H1 (cell line): Measurements from ENCODE around the gene KLHL10. TPM values are rescaled to one million over a fixed set of nuclear protein-coding genes. Genes with fewer than 3 reads are reported as not detected.

ENCODE experiments used
- BACH1 ChIP-seq: IDR thresholded peaks from 2 replicates; pipeline ENCODE4 v1.6.1; 2012; ENCODE audit warnings: low read length, improper control_type of control experiment
- CEBPB ChIP-seq: IDR thresholded peaks from 2 replicates; pipeline ENCODE4 v1.6.1; 2012; ENCODE audit warnings: low read depth, low read length
- POLR2A ChIP-seq, 2 experiments: IDR thresholded peaks; 1 replicate in 1 of 2; 2 replicates in 1 of 2; pipeline ENCODE4 v1.6.1; 2011; ENCODE audit warnings: low read depth in 2 of 2, low read length in 2 of 2, mild to moderate bottlenecking in 2 of 2; ENCODE audit errors: control extremely low read depth in 1 of 2
- SIX5 ChIP-seq: IDR thresholded peaks from 2 replicates; pipeline ENCODE4 v1.6.1; 2011; ENCODE audit warnings: mild to moderate bottlenecking, low read depth, low read length
- SP2 ChIP-seq: IDR thresholded peaks from 2 replicates; pipeline ENCODE4 v1.6.1; 2012; ENCODE audit warnings: mild to moderate bottlenecking, low read length, inconsistent platforms
- polyA plus RNA-seq, 7 experiments: library from polyadenylated mRNA; depleted of rRNA in 3 of 7; stranded (reverse) in 5 of 7; unstranded in 2 of 7; fragments of >200 nt in 5 of 7; fragments of 200-250 nt in 2 of 7; gene quantifications; 1 replicate in 5 of 7; 2 replicates in 1 of 7; 4 replicates in 1 of 7; pipeline versions ENCODE4 v1.2.1 to v1.2.3, GENCODE V29; 2011 to 2013; ENCODE audit warnings: missing spikeins in 2 of 7, mixed read lengths in 2 of 7
- total RNA-seq: library from RNA; stranded (reverse); fragmentation: NEBNext Ultra II Directional; extraction: Animal tissue kit (Norgen Biotek cat#: 25700); gene quantifications from 2 replicates; pipeline ENCODE4 v1.2.1, GENCODE V29; 2021
- TF ChIP-seq, protein P1 (sequence below), 3 experiments: IDR thresholded peaks; 1 replicate in 2 of 3; 2 replicates in 1 of 3; pipeline versions ENCODE4 v1.5.1 to v1.6.1; 2011; ENCODE audit warnings: low read length in 3 of 3, mild to moderate bottlenecking in 3 of 3, inconsistent platforms in 2 of 3, low read depth in 1 of 3, moderate library complexity in 1 of 3; ENCODE audit not compliant: insufficient read depth in 1 of 3; ENCODE audit errors: control extremely low read depth in 1 of 3
- TF ChIP-seq, protein P2 (sequence below): IDR thresholded peaks from 2 replicates; pipeline ENCODE4 v1.6.1; 2011; ENCODE audit warnings: low read depth, mild to moderate bottlenecking, low read length; ENCODE audit not compliant: insufficient read depth

KLHL10 gene
- total and polyA plus RNA-seq, 2 of the 8 experiments (the other 6 are each of a cell fraction or from before 2014, with no cell fraction given), result 0.19 to 0.26 TPM

DNA sequence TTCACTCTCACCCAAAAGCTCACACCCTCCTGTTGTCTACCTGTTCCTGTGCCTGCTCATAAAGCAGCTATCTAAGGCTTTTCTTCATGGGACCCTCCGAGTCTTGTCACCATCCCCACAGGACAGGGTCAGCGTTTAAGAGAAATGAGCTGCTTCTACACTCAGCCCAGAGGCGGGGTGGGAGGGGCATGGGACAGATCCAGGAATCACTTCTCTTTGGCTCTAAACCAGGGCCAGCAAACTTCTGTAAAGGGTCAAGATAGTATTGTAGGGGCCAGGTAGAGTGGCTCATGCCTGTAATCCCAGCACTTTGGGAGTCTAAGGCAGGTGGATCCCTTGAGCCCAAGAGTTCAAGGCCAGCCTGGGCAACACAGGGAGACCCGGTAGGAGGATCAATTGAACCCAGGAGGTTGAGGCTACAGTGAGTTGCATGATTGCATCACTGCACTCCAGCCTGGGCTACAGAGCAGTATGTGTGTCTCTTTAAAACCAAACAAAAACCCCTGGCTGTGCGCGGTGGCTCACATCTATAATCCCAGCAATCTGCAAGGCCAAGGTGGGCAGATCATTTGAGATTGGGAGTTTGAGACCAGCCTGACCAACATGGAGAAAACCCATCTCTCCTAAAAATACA, 50.8 kb downstream of the KLHL10 start (continued):
- TF ChIP-seq, protein P1, sequence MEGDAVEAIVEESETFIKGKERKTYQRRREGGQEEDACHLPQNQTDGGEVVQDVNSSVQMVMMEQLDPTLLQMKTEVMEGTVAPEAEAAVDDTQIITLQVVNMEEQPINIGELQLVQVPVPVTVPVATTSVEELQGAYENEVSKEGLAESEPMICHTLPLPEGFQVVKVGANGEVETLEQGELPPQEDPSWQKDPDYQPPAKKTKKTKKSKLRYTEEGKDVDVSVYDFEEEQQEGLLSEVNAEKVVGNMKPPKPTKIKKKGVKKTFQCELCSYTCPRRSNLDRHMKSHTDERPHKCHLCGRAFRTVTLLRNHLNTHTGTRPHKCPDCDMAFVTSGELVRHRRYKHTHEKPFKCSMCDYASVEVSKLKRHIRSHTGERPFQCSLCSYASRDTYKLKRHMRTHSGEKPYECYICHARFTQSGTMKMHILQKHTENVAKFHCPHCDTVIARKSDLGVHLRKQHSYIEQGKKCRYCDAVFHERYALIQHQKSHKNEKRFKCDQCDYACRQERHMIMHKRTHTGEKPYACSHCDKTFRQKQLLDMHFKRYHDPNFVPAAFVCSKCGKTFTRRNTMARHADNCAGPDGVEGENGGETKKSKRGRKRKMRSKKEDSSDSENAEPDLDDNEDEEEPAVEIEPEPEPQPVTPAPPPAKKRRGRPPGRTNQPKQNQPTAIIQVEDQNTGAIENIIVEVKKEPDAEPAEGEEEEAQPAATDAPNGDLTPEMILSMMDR (IDR thresholded peaks at IDR 0.05; ENCODE audit: control extremely low read depth in 1 of 3, insufficient read depth in 1 of 3, low read depth in 1 of 3, low read length in 3 of 3), result no peak
- TF ChIP-seq BACH1 (no peak), CEBPB (no peak), SP2 (no peak), POLR2A (IDR thresholded peaks at IDR 0.05; ENCODE audit: control extremely low read depth in 1 of 2, low read depth in 2 of 2, low read length in 2 of 2) (no peak), SIX5 (no peak)
- TF ChIP-seq, protein P2, sequence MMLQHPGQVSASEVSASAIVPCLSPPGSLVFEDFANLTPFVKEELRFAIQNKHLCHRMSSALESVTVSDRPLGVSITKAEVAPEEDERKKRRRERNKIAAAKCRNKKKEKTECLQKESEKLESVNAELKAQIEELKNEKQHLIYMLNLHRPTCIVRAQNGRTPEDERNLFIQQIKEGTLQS, result no peak
